Stimulated activated naive CD8-positive, alpha-beta T cell treated with anti-CD3 and anti-CD28 coated beads, Interleukin-15, amount 100 ng/mL, for 72 hours (primary cell): ENCODE results near the gene COL6A6.
"Not testable (repeated sequence)": the region's sequence is repeated elsewhere in the genome, so short reads cannot be mapped to it uniquely, and the experiment has no call there.

Experiments used
- ATAC-seq: fragments of 150-1000 bp; cut with Tn5 transposase; 2 replicates; pipeline ENCODE4 v1.10.0; 2021; ENCODE audit warnings: mild to moderate bottlenecking, moderate library complexity
- DNase-seq, 2 donors: peaks; one replicate each; pipeline ENCODE4 v3.0.0; 2021 to 2022
- H3K27ac Mint-ChIP-seq, 2 donors: one replicate each; pipeline ENCODE4 v1.8.0; 2022; ENCODE audit warnings: mild to moderate bottlenecking in 2 of 2, mixed read lengths in 2 of 2, moderate library complexity in 2 of 2
- H3K27me3 Mint-ChIP-seq: one replicate; pipeline ENCODE4 v1.8.0; 2022; ENCODE audit warnings: mixed read lengths
- H3K4me1 Mint-ChIP-seq: one replicate; pipeline ENCODE4 v1.8.0; 2022; ENCODE audit warnings: mild to moderate bottlenecking, mixed read lengths
- H3K4me3 Mint-ChIP-seq, 2 donors: one replicate each; pipeline ENCODE4 v1.8.0; 2022; ENCODE audit warnings: mild to moderate bottlenecking in 2 of 2, mixed read lengths in 2 of 2, moderate library complexity in 1 of 2
- H3K9me3 Mint-ChIP-seq, 2 donors: one replicate each; pipeline ENCODE4 v1.8.0; 2022; ENCODE audit warnings: mixed read lengths in 2 of 2

Gene COL6A6

GRCh38 chr3:130515755-130516154, 1.2 kb upstream of the COL6A6 start:
- DNase-seq, result no peak
- Mint-ChIP-seq H3K4me1 (peaks cover 6% of the 10 kb centered on the region), H3K27me3 (peaks cover 46% of the 10 kb centered on the region), H3K27ac (no peak overlapping the region), H3K4me3 (no peak overlapping the region), H3K9me3 (no peaks in the 10 kb centered on the region)
- no peak for ATAC-seq

DNA sequence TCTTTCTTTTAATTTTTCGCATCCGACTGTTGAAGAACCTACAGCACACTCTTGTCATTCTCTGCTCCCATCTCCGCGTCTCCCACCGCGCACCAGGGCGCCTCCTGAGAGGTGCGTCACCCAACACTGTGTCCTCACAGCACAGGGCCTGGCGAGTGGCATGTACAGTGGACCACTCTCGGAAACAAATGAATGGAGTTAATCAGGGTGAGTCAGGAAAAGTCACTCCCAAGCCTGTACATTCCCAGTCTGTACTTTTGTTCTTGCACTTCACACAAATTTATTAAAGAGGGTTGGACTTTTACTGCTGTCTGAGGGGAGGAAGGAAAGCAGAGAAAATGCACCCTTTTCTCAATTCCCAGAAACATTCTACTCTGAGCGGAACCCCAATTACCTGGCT, 625 bp downstream of the COL6A6 start:
- H3K4me3 Mint-ChIP-seq, result no peak overlapping the region
- H3K9me3 Mint-ChIP-seq, result no peaks in the 10 kb centered on the region
- H3K4me1 Mint-ChIP-seq, result peaks cover 6% of the 10 kb centered on the region
- ATAC-seq (no peak), DNase-seq (no peak)
- peaks cover 50% of the 10 kb centered on the region for H3K27me3 Mint-ChIP-seq
- H3K27ac Mint-ChIP-seq, result no peak overlapping the region

GRCh38 chr3:130519754-130520153, 2.8 kb downstream of the COL6A6 start:
- Mint-ChIP-seq H3K27me3 (peaks cover 56% of the 10 kb centered on the region), H3K9me3 (no peaks in the 10 kb centered on the region), H3K4me1 (peaks cover 6% of the 10 kb centered on the region), H3K4me3 (no peak overlapping the region), H3K27ac (no peak overlapping the region)
- DNase-seq (no peak), ATAC-seq (no peak)

DNA sequence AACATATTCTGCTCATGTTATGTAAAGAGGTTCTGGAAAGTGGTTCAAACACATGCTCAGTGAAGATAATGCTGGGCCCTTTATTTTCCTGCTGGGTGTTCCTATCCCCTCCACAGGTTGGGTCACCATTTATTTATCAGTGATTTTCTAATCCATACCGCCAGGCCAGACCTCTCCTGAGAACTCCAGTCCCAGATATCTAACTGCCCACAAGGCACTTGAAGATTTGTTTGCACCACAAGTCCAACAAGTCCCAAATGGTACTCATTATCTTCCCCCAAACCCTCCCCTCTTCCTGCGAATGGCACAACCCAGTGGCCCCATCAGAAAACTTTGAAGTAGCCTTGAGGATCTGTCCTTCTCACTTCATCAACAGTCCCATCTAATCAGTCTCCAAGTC, 5.4 kb downstream of the COL6A6 start:
- Mint-ChIP-seq H3K4me1 (peaks cover 2% of the 10 kb centered on the region), H3K27me3 (peaks cover 50% of the 10 kb centered on the region), H3K4me3 (no peak overlapping the region), H3K9me3 (no peaks in the 10 kb centered on the region), H3K27ac (no peak overlapping the region)
- DNase-seq, result no peak
- no peak for ATAC-seq

DNA sequence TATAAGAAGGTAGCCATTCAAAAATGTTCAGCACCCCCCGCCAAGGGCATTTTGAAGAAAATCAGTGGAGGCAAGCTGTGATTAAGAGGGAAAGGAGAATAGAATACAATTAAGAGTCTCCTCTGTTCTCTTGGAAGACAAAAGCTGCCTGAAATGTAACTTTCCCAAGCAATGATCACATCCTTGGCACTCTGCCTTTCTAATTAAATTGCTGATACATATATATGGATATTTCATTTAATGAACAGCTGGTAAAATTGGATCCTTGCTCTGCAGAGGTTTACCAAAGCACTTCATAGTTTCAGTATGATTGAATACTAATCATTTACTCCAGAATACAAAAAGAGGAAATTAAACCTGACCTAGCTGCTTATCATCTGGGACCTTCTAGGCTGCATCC, 10.4 kb downstream of the COL6A6 start:
- H3K27ac Mint-ChIP-seq, result no peak overlapping the region
- H3K27me3 Mint-ChIP-seq, result peaks cover 30% of the 10 kb centered on the region
- ATAC-seq (no peak), DNase-seq (no peak)
- H3K4me3 Mint-ChIP-seq, result no peak overlapping the region
- H3K9me3 Mint-ChIP-seq, result no peaks in the 10 kb centered on the region
- peaks cover 13% of the 10 kb centered on the region for H3K4me1 Mint-ChIP-seq

DNA sequence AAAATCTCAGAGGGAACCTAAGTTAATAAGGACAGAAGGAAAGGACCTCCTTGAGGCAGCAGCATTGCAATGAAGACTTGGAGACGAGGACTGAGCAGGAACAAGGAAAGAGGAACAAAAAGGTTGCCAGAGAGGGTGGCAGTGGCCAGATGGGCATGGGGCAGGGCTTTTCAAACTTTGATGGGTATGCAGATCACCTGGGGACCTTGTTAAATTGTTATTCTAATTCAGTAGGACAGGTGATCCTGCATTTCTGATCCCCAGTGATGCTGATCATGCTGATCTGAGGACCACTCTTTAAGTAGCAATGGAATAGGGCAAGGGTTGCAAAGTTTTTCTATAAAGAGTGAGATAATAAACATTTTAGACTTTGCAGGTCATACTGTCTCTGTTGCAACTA, 11.1 kb downstream of the COL6A6 start:
- DNase-seq, result no peak
- Mint-ChIP-seq H3K4me3 (no peak overlapping the region), H3K27me3 (peaks cover 23% of the 10 kb centered on the region), H3K4me1 (peaks cover 13% of the 10 kb centered on the region), H3K9me3 (no peaks in the 10 kb centered on the region), H3K27ac (no peak overlapping the region)
- no peak for ATAC-seq

- Mint-ChIP-seq H3K27ac (peak overlapping the region; percentile 64 to 92), H3K4me3 (no peak overlapping the region)
- ATAC-seq, result no peak
Measured at GRCh38 chr3:130529486-130530215, 12.7 kb downstream of the COL6A6 start.

DNA sequence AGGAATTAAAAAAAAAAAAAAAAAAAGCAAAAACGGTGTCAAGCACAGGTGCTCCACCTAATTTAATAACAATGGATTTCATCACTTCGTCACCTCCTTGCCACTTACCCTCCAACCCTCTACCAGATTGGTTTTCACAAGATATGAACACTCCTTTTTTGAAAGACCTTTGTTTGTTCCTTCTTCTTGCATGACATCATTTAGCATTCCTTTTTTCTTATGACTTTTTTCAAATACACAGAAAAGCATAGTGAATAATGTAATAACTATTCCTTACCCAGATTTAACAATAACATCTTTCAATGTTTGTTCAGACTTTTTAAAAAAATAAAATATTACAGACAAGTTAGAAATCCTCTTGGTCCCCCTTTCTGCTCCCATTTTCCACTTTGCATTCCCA, 16.3 kb downstream of the COL6A6 start:
- ATAC-seq (no peak), DNase-seq (no peak)
- Mint-ChIP-seq H3K27me3 (peaks cover 7% of the 10 kb centered on the region), H3K4me1 (peaks cover 13% of the 10 kb centered on the region), H3K4me3 (no peak overlapping the region), H3K27ac (no peak overlapping the region), H3K9me3 (peaks cover 0 to 4% of the 10 kb centered on the region in 2 donors)

More at GRCh38 chr3:130529486-130530215, 12.7 kb downstream of the COL6A6 start:
- peaks cover 13% of the 10 kb centered on the region for H3K4me1 Mint-ChIP-seq
- no peak for DNase-seq
- peaks cover 13% of the 10 kb centered on the region for H3K27me3 Mint-ChIP-seq
- no peaks in the 10 kb centered on the region for H3K9me3 Mint-ChIP-seq

DNA sequence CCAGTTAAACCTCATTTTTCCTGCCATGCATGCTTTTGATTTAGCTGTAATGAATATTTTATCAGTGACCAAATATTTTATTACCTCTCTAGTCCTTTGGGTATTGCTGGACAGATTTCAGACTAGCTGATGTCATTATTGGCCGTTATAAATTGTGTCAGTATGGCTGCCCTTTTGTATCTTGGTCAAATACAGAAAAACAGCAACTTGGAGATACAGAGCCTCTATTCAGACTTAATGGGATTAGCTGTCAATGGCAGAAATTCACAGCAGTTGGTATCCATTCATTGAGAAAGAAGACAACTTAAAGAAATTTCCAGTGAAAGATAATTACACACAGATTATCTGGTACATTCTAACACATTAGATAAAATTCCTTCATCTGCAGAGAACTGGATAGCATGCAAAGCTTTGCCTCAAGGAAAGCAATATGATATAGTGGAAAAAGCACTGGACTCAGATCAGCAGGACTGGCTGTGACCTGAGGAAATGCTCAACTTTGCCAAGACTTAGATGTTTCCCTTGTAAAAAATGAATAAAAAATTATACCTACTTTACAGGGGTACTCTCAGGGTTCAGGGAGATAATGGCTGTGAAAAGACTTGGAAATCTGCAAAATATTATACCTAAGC, 20.8 kb downstream of the COL6A6 start:
- DNase-seq (no peak), ATAC-seq (no peak)
- Mint-ChIP-seq H3K4me1 (no peaks in the 10 kb centered on the region), H3K27ac (no peak overlapping the region), H3K4me3 (no peak overlapping the region), H3K9me3 (peaks cover 0 to 4% of the 10 kb centered on the region in 2 donors), H3K27me3 (peaks cover 7% of the 10 kb centered on the region)

DNA sequence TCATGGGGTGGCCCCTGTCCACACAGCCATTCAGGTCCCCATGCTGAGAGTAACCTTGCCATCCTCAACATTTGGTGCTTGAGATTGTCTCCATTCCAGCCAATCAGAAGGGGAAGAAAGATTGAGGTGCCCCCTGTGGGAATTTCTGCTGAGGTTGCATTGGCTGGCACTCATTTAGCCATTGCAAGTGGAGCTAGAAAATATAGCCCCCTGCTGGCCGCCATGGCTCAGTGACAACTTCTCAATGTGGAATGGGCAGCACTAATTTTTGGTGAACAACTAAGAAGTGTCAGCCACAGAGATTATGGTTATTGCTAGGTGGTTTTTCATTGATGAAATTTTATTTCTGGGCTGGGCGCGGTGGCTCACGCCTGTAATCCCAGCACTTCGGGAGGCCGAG, 22.0 kb downstream of the COL6A6 start:
- peak; percentile 67 for ATAC-seq
- Mint-ChIP-seq H3K9me3 (peaks cover 0 to 4% of the 10 kb centered on the region in 2 donors), H3K4me3 (no peak overlapping the region), H3K27ac (no peak overlapping the region), H3K27me3 (peaks cover 7% of the 10 kb centered on the region), H3K4me1 (no peaks in the 10 kb centered on the region)
- DNase-seq, result peak; percentile 17 to 28

- Mint-ChIP-seq H3K9me3 (no peaks in the 10 kb centered on the region), H3K4me3 (no peak overlapping the region), H3K4me1 (no peaks in the 10 kb centered on the region), H3K27me3 (peaks cover 11% of the 10 kb centered on the region), H3K27ac (no peak overlapping the region)
- no peak for ATAC-seq
- no peak for DNase-seq
Measured at GRCh38 chr3:130543322-130543721, 26.3 kb downstream of the COL6A6 start.

DNA sequence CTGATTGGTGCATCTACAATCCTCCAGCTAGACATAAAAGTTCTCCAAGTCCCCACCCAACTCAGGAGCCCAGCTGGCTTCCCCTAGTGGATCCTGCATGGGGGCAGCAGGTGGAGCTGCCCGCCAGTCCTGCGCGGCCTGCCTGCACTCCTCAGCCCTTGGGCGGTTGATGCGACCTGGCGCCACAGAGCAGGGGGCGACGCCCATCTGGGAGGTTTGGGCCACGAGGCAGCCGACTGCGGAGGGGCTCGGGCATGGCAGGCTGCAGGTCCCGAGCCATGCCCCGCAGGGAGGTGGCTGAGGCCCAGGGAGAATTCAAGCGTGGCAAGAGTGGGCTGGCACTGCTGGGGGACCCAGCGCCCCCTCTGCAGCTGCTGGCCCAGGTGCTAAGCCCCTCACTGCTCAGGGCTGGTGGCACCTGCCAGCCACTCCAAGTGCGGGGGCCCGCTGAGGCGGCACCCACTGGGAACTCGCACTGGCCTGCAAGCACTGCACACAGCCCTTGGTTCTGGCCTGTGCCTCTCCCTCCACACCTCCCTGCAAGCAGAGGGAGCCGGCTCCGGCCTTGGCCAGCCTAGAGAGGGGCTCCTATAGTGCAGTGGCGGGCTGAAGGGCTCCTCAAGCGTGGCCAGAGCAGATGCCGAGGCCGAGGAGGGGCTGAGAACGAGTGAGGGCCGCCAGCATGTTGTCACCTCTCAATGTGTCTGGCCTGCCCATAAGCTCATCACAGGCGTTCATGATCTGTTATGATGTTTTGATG, 30.1 kb downstream of the COL6A6 start:
- Mint-ChIP-seq H3K27me3 (peaks cover 18% of the 10 kb centered on the region), H3K4me3 (no peak overlapping the region), H3K4me1 (no peaks in the 10 kb centered on the region), H3K27ac (no peak overlapping the region), H3K9me3 (no peaks in the 10 kb centered on the region)
- DNase-seq (no peak), ATAC-seq (peak; percentile 18)

DNA sequence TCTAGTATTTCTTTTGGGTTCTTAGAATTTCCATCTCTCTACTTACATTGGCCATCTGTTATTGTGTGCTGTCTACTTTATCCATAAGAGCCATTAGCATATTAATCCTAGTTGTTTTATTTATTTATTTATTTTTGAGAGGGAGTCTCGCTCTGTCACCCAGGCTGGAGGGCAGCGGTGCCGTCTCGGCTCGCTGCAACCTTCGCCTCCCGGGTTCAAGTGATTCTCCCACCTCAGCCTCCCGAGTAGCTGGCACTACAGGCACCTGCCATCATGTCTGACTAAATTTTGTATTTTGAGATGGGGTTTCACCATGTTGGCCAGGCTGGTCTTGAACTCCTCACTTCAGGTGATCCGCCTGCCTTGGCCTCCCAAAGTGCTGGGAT, 30.7 kb downstream of the COL6A6 start:
- H3K4me3 Mint-ChIP-seq, DNase-seq, H3K9me3 Mint-ChIP-seq, H3K27ac Mint-ChIP-seq, H3K4me1 Mint-ChIP-seq, ATAC-seq: not testable (repeated sequence)
- peaks cover 18% of the 10 kb centered on the region for H3K27me3 Mint-ChIP-seq

DNA sequence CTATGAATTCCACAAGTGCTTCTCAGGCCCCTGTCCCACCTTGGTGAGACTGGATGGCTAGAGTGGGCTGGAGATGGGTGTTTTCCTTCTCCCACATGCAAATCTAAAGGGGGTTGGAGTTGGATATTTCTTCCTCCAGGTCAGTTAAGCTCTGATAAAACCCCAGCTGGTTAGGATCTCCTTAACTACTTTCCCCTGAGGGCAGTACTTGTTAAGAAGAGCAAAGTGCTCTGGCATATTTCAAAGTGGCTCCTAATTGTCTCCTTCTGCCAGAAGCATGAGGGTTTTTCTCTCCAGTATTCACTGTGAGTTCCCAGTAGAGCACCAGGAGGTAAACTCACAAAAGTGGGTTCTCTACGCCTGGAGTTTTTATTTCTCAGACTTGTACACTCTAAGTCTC, 31.4 kb downstream of the COL6A6 start:
- H3K9me3 Mint-ChIP-seq, result no peaks in the 10 kb centered on the region
- no peak overlapping the region for H3K4me3 Mint-ChIP-seq
- DNase-seq, result no peak

DNA sequence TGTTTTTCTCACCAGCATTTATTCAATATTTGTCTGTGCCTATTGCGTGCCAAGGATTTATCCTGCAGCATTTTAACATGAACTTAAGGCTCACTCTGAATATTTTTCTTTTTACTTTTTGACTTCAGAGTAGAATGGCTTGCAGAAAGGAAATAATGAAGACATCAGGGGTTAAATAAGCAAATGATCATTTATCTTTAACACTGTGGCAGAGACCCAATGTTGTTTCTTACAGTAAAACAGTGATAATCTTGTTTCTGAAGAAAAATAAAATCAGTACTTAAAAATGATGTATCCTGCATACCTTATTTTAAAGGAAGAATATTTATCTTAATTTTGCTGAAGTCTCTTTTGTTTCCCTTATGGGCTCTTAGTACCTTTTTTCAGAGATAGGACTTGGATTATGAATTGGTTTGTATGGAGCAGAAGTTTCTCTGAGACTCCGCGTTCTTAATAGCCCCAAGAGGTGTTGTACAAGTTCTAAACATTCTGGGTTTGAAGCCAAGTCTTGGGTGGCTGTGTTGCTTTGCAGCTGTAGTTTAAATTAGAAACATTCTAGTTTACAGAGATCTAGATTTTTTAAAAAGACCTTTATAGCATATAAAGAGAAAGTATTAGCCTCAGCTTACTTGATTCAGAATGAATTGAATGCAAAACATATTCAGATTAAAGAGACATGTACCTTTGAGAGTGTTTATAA, 40.5 kb downstream of the COL6A6 start:
- H3K4me3 Mint-ChIP-seq, result no peak overlapping the region
- DNase-seq (no peak), ATAC-seq (no peak)
- no peak overlapping the region for H3K27ac Mint-ChIP-seq
- H3K9me3 Mint-ChIP-seq, result no peaks in the 10 kb centered on the region
- peaks cover 8% of the 10 kb centered on the region for H3K27me3 Mint-ChIP-seq
- H3K4me1 Mint-ChIP-seq, result no peaks in the 10 kb centered on the region

More for the DNA sequence above, 31.4 kb downstream of the COL6A6 start:
- H3K4me1 Mint-ChIP-seq, result no peaks in the 10 kb centered on the region
- H3K27ac Mint-ChIP-seq, result no peak overlapping the region
- H3K27me3 Mint-ChIP-seq, result peaks cover 18% of the 10 kb centered on the region
- ATAC-seq, result no peak
